Sigmoid colon (tissue), 7 donors: ENCODE results near the gene SLX4IP. TPM values are rescaled to one million over a fixed set of nuclear protein-coding genes. Genes with fewer than 3 reads are reported as not detected.
"Not testable (repeated sequence)": the region's sequence is repeated elsewhere in the genome, so short reads cannot be mapped to it uniquely, and the experiment has no call there.

ENCODE experiments used
- DNase-seq: peaks from one replicate; pipeline ENCODE4 v3.0.0-alpha.2; 2019
- H3K27ac ChIP-seq, 4 donors: fragments of 200-600 bp; sonication (generic); one replicate each; pipeline ENCODE4 v1.5.1; 2016 to 2019; ENCODE audit warnings: mild to moderate bottlenecking in 1 of 4
- H3K27me3 ChIP-seq, 3 donors: fragments of 200-600 bp; sonication (generic); one replicate each; pipeline ENCODE4 v1.5.1; 2019; ENCODE audit warnings: mild to moderate bottlenecking in 1 of 3
- H3K36me3 ChIP-seq, 4 donors: fragments of 200-600 bp; sonication (generic); one replicate each; pipeline ENCODE4 v1.5.1; 2016 to 2019
- H3K4me1 ChIP-seq, 4 donors: fragments of 200-600 bp; sonication (generic); one replicate each; pipeline ENCODE4 v1.5.1; 2017 to 2019
- H3K4me3 ChIP-seq, 4 donors: fragments of 200-600 bp; sonication (generic); one replicate each; pipeline ENCODE4 v1.5.1; 2017 to 2019; ENCODE audit warnings: mild to moderate bottlenecking in 2 of 4, moderate library complexity in 1 of 4
- H3K9me3 ChIP-seq, 4 donors: fragments of 200-600 bp in 3 of 4; sonication (generic) in 3 of 4; one replicate each; pipeline versions ENCODE4 v1.5.1 to v1.6.1; 2013 to 2019
- CTCF ChIP-seq, 4 experiments: fragments of 450-650 bp in 3 of 4; fragments of 200-600 bp in 1 of 4; IDR thresholded peaks; one replicate each; pipeline ENCODE4 v1.5.1; 2016 to 2019; ENCODE audit warnings: antibody characterized with exemption in 4 of 4, mild to moderate bottlenecking in 3 of 4, moderate library complexity in 2 of 4
- EP300 ChIP-seq, 4 donors: sonication (generic); formaldehyde crosslinking; IDR thresholded peaks; one replicate each; pipeline ENCODE4 v1.6.1; 2017; ENCODE audit warnings: antibody characterized with exemption in 4 of 4
- POLR2A ChIP-seq, 2 donors: fragments of 450-650 bp; IDR thresholded peaks; one replicate each; pipeline ENCODE4 v1.6.1; 2016; ENCODE audit warnings: antibody characterized with exemption in 2 of 2, mild to moderate bottlenecking in 2 of 2, moderate library complexity in 2 of 2
- POLR2AphosphoS5 ChIP-seq, 4 donors: sonication (generic); formaldehyde crosslinking; IDR thresholded peaks; one replicate each; pipeline ENCODE4 v1.6.1; 2017; ENCODE audit warnings: antibody characterized with exemption in 4 of 4
- WGBS, 2 donors: extraction: QIAGEN DNeasy Blood & Tissue Kit; methylation state at CpG; one replicate each; pipeline ENCODE4 v1.1.7; 2013; 5-methylcytosine and 5-hydroxymethylcytosine counted together
- intact Hi-C: fragments of 100-400 bp; cut with DNase I; formaldehyde crosslinking; loops from one replicate; pipeline ENCODE4 v1.15.1; 2023
- polyA plus RNA-seq, 3 donors: library from polyadenylated mRNA; stranded (reverse); fragments of 200-250 nt; gene quantifications; one replicate each; pipeline ENCODE4 v1.2.3, GENCODE V29; 2013
- total RNA-seq, 4 donors: library from RNA; depleted of rRNA; stranded (reverse); fragments of >200 nt; gene quantifications; one replicate each; pipeline ENCODE4 v1.1.0, GENCODE V29; 2016
- donor health status: healthy with polysubstance abuse.
- donor health status: Bipolar disorder and iron deficiency.
- donor health status: healthy.

SLX4IP gene
- total and polyA plus RNA-seq, 7 donors = 1.2 to 4.2 (median 2.4) TPM

GRCh38 chr20:10610251-10610650 is 175.1 kb downstream of the SLX4IP start:
- no peaks in the 10 kb centered on the region for H3K27me3 ChIP-seq
- no peak for DNase-seq
- peaks cover 0 to 7% (median 0%) of the 10 kb centered on the region in 4 donors for H3K4me1 ChIP-seq
- no peak for TF ChIP-seq CTCF (IDR thresholded peaks at IDR 0.05)
- no peak for TF ChIP-seq EP300 (IDR thresholded peaks at IDR 0.05)
- no peaks in the 10 kb centered on the region for H3K36me3 ChIP-seq
- H3K9me3 ChIP-seq = no peaks in the 10 kb centered on the region
- H3K4me3 ChIP-seq = no peak overlapping the region
- WGBS, 2 donors = 77 to 81% methylated on average over 5 of the region's 5 CpGs
- peak overlapping the region in 3 of 4 donors; percentile 3 to 70 (median 61) for H3K27ac ChIP-seq
- intact Hi-C loops = loop anchor here (5.0 kb wide), 1 partner anchor 62 kb away; the partner anchor contains the start of gene JAG1

GRCh38 chr20:10611357-10611756 is 176.3 kb downstream of the SLX4IP start:
- peak; percentile 85 for DNase-seq
- Histone ChIP-seq H3K4me3 (no peak overlapping the region), H3K36me3 (no peaks in the 10 kb centered on the region), H3K4me1 (no peaks in the 10 kb centered on the region), H3K27me3 (no peaks in the 10 kb centered on the region), H3K9me3 (no peaks in the 10 kb centered on the region), H3K27ac (no peak overlapping the region)
- TF ChIP-seq POLR2AphosphoS5 (IDR thresholded peaks at IDR 0.05) (no peak), CTCF (IDR thresholded peaks at IDR 0.05) (peak; percentile 34 to 50 (median 38))
- intact Hi-C loops = loop anchor here (5.0 kb wide), 1 partner anchor 61 kb away; the partner anchor contains the start of gene JAG1
- whole genome bisulfite sequencing, 2 donors = 71 to 72% methylated on average over 1 of the region's 1 CpG

DNA sequence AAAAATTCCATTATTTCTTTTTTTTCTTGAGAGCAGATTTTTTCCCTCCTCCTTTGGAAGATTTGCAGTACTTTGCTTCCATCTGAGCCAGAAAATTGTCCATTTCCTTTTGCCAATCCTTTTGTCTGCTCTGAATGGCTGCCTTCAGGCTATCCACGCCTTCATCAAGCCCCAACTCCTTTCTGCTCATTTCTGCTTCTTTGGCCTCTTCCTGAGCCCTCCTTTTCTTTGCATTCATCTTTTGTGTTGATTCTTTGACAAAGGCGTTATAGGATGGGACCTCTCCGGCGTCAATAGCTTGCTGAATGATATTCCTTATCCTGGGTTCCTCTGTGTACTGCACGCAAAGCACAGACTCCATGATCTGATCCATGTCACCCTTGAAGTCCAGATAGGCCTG is 178.3 kb downstream of the SLX4IP start:
- intact Hi-C loops = loop anchor here (5.0 kb wide), 1 partner anchor 59 kb away; the partner anchor contains the start of gene JAG1
- H3K9me3 ChIP-seq, H3K36me3 ChIP-seq, H3K4me1 ChIP-seq, H3K4me3 ChIP-seq, DNase-seq, H3K27ac ChIP-seq, H3K27me3 ChIP-seq: not testable (repeated sequence)
- WGBS, 2 donors = 96 to 97% methylated on average over 5 of the region's 5 CpGs

GRCh38 chr20:10613911-10614310 is 178.8 kb downstream of the SLX4IP start:
- intact Hi-C loops = loop anchor here (5.0 kb wide), 1 partner anchor 58 kb away; the partner anchor contains the start of gene JAG1
- Histone ChIP-seq H3K4me1 (no peaks in the 10 kb centered on the region), H3K9me3 (no peaks in the 10 kb centered on the region), H3K27me3 (no peaks in the 10 kb centered on the region), H3K27ac (no peak overlapping the region), H3K36me3 (no peaks in the 10 kb centered on the region), H3K4me3 (no peak overlapping the region)
- 97 to 98% methylated on average over 18 of the region's 18 CpGs for WGBS, 2 donors
- TF ChIP-seq POLR2A (IDR thresholded peaks at IDR 0.05) (no peak), CTCF (IDR thresholded peaks at IDR 0.05) (no peak), EP300 (IDR thresholded peaks at IDR 0.05) (no peak), POLR2AphosphoS5 (IDR thresholded peaks at IDR 0.05) (no peak)
- DNase-seq = no peak

GRCh38 chr20:10616212-10616611 is 181.1 kb downstream of the SLX4IP start:
- TF ChIP-seq EP300 (IDR thresholded peaks at IDR 0.05) (no peak), POLR2AphosphoS5 (IDR thresholded peaks at IDR 0.05) (no peak), POLR2A (IDR thresholded peaks at IDR 0.05) (no peak), CTCF (IDR thresholded peaks at IDR 0.05) (no peak)
- 96 to 97% methylated on average over 3 of the region's 3 CpGs for WGBS, 2 donors
- Histone ChIP-seq H3K4me1 (peaks cover 0 to 7% (median 3%) of the 10 kb centered on the region in 4 donors), H3K27me3 (no peaks in the 10 kb centered on the region), H3K9me3 (no peaks in the 10 kb centered on the region), H3K27ac (no peak overlapping the region), H3K36me3 (no peaks in the 10 kb centered on the region), H3K4me3 (no peak overlapping the region)
- DNase-seq = no peak
- intact Hi-C loops = no loop called here

- intact Hi-C loops, H3K4me3 ChIP-seq, H3K9me3 ChIP-seq, H3K36me3 ChIP-seq, H3K27ac ChIP-seq, DNase-seq, H3K4me1 ChIP-seq, H3K27me3 ChIP-seq: not testable (repeated sequence)
- 98 to 99% methylated on average over 4 of the region's 4 CpGs for WGBS, 2 donors
Observed at GRCh38 chr20:10617549-10618133, 182.5 kb downstream of the SLX4IP start.
